Endothelial cell of umbilical vein (primary cell): Measurements from ENCODE around the gene SLC24A3. TPM values are rescaled to one million over a fixed set of nuclear protein-coding genes. Genes with fewer than 3 reads are reported as not detected.

Experiments
- BruUV-seq: library from RNA; stranded (reverse); fragments of 400-500 nt; replicated peaks from 2 replicates; lab custom pipeline; 2021; lab: Mats Ljungman, UMichigan
- CTCF ChIA-PET: fragments of 300-600, 350-600 bp; sonication (Branson Sonifier 250); formaldehyde crosslinking; loops from one replicate; lab custom pipeline; 2021; ENCODE audit warnings: antibody characterized with exemption, inconsistent platforms; lab: Charles Lee
- POLR2A ChIA-PET: fragments of 300-600, 350-600 bp; sonication (Branson Sonifier 250); formaldehyde crosslinking; loops from one replicate; lab custom pipeline; 2021; ENCODE audit warnings: antibody characterized with exemption, inconsistent platforms; lab: Charles Lee
- DNase-seq: peaks from one replicate; pipeline ENCODE4 v3.0.0-alpha.2; 2011; ENCODE audit warnings: low read depth, low spot score
- FAIRE-seq: peaks from 2 replicates; lab custom pipeline; 2011; peaks lifted over from hg19 to GRCh38; lab: Jason Lieb, UNC
- H2AFZ ChIP-seq: 2 replicates; pipeline ENCODE4 v1.6.0; 2012; ENCODE audit warnings: low read depth, low read length, control low read depth, inconsistent platforms
- H3K27ac ChIP-seq: 2 replicates; pipeline ENCODE4 v1.5.1; 2011; ENCODE audit warnings: low read depth, mild to moderate bottlenecking, control low read depth, low read length, moderate library complexity; ENCODE audit not compliant: insufficient read depth
- H3K27me3 ChIP-seq, 2 experiments: 2 replicates each; pipeline versions ENCODE4 v1.6.0 to v1.6.1; 2011; ENCODE audit warnings: low read length in 2 of 2, mixed read lengths in 1 of 2; ENCODE audit not compliant: control insufficient read depth in 2 of 2, insufficient read depth in 2 of 2
- H3K36me3 ChIP-seq, 2 experiments: 2 replicates in 1 of 2; 3 replicates in 1 of 2; pipeline ENCODE4 v1.5.1; 2011; ENCODE audit warnings: low read length in 2 of 2, mild to moderate bottlenecking in 1 of 2, moderate library complexity in 1 of 2; ENCODE audit not compliant: control insufficient read depth in 2 of 2, insufficient read depth in 2 of 2; ENCODE audit errors: extremely low read depth in 1 of 2
- H3K4me1 ChIP-seq: 3 replicates; pipeline ENCODE4 v1.5.1; 2011; ENCODE audit warnings: mild to moderate bottlenecking, low read length; ENCODE audit not compliant: control insufficient read depth, insufficient read depth; ENCODE audit errors: extremely low read depth
- H3K4me2 ChIP-seq: 2 replicates; pipeline ENCODE4 v1.6.1; 2011; ENCODE audit warnings: low read length, control low read depth, mixed read lengths; ENCODE audit not compliant: insufficient read depth
- H3K4me3 ChIP-seq, 3 experiments: fragments of 200-600 bp in 1 of 3; sonication (generic), shearing (Covaris generic) in 1 of 3; replicated peaks in 1 of 3; 2 replicates each; pipeline ENCODE4 v1.5.1; 2011 to 2016; ENCODE audit warnings: control low read depth in 3 of 3, low read length in 3 of 3, mild to moderate bottlenecking in 2 of 3, inconsistent platforms in 1 of 3, low read depth in 1 of 3, moderate library complexity in 1 of 3; ENCODE audit not compliant: insufficient read depth in 1 of 3
- H3K79me2 ChIP-seq: 2 replicates; pipeline ENCODE4 v1.6.0; 2012; ENCODE audit warnings: low read length, inconsistent platforms; ENCODE audit not compliant: control insufficient read depth, insufficient read depth
- H3K9ac ChIP-seq: replicated peaks from 2 replicates; pipeline ENCODE3; 2011; ENCODE audit warnings: low read length, control low read depth; ENCODE audit not compliant: insufficient read depth; ENCODE audit errors: extremely low read depth
- H3K9me1 ChIP-seq: replicated peaks from 3 replicates; pipeline ENCODE4 v1.6.0; 2011; ENCODE audit warnings: mild to moderate bottlenecking, low read length; ENCODE audit not compliant: control insufficient read depth, insufficient read depth; ENCODE audit errors: extremely low read depth
- H3K9me3 ChIP-seq: replicated peaks from 2 replicates; pipeline ENCODE4 v1.5.1; 2012; ENCODE audit warnings: low read length, inconsistent platforms; ENCODE audit not compliant: control insufficient read depth, insufficient read depth
- H4K20me1 ChIP-seq: replicated peaks from 2 replicates; pipeline ENCODE3; 2011; ENCODE audit warnings: mild to moderate bottlenecking, low read length; ENCODE audit not compliant: control insufficient read depth, insufficient read depth; ENCODE audit errors: extremely low read depth
- CTCF ChIP-seq, 2 donors: IDR thresholded peaks; 1 replicate in 1 of 2; 2 replicates in 1 of 2; pipeline ENCODE4 v1.5.1; 2011; ENCODE audit warnings: low read length in 2 of 2, mild to moderate bottlenecking in 2 of 2, moderate library complexity in 2 of 2, control low read depth in 1 of 2, inconsistent platforms in 1 of 2, low read depth in 1 of 2; ENCODE audit not compliant: insufficient read depth in 1 of 2; ENCODE audit errors: extremely low read depth in 1 of 2
- EZH2 ChIP-seq: IDR thresholded peaks from 2 replicates; pipeline ENCODE4 v1.6.1; 2012; ENCODE audit warnings: borderline replicate concordance, low read depth, mild to moderate bottlenecking, moderate library complexity, low read length, inconsistent platforms; ENCODE audit not compliant: severe bottlenecking
- FOS ChIP-seq: IDR thresholded peaks from 2 replicates; pipeline ENCODE4 v1.6.1; 2011; ENCODE audit warnings: mild to moderate bottlenecking, low read length, moderate library complexity, borderline replicate concordance; ENCODE audit not compliant: insufficient read depth
- GATA2 ChIP-seq: IDR thresholded peaks from 2 replicates; pipeline ENCODE4 v1.7.0; 2011; ENCODE audit warnings: low read depth, mild to moderate bottlenecking, moderate library complexity, mixed read lengths, low read length; ENCODE audit not compliant: insufficient read length, insufficient read depth
- MYC ChIP-seq: IDR thresholded peaks from one replicate; pipeline ENCODE4 v1.6.1; 2011; ENCODE audit warnings: mild to moderate bottlenecking, low read depth, low read length
- POLR2AphosphoS5 ChIP-seq: IDR thresholded peaks from 2 replicates; pipeline ENCODE4 v1.6.1; 2012; ENCODE audit warnings: low read depth, mild to moderate bottlenecking, control low read depth, low read length, moderate library complexity; ENCODE audit not compliant: insufficient read depth
- dilution Hi-C: fragments of 300-500 bp; cut with MboI; formaldehyde crosslinking; loops from one replicate; pipeline ENCODE4 v1.15.0; 2019; ENCODE audit warnings: low sequenced_read_pairs; ENCODE audit not compliant: extremely low pct_ligation_motif_present
- intact Hi-C: fragments of 100-400 bp; cut with micrococcal nuclease; formaldehyde crosslinking; loops from one replicate; pipeline ENCODE4 v1.10.0; 2022
- polyA plus RNA-seq, 4 experiments: library from polyadenylated mRNA; depleted of rRNA in 3 of 4; stranded (reverse) in 3 of 4; unstranded in 1 of 4; fragments of >200 nt; gene quantifications; 2 replicates each; pipeline versions ENCODE4 v1.2.1 to v1.2.3, GENCODE V29; 2011 to 2012; ENCODE audit warnings: missing spikeins in 1 of 4
- total RNA-seq: library from RNA; stranded (reverse); gene quantifications from 2 replicates; pipeline ENCODE4 v1.2.3, GENCODE V29; 2021
- TF ChIP-seq, protein P1 (sequence below): IDR thresholded peaks from 2 replicates; pipeline ENCODE4 v1.6.1; 2011; ENCODE audit not compliant: insufficient read depth, insufficient read length

The SLC24A3 gene
- total and polyA plus RNA-seq, 2 donors (not counting 3 experiments of a cell fraction or from before 2014, with no cell fraction given) = not detected

DNA sequence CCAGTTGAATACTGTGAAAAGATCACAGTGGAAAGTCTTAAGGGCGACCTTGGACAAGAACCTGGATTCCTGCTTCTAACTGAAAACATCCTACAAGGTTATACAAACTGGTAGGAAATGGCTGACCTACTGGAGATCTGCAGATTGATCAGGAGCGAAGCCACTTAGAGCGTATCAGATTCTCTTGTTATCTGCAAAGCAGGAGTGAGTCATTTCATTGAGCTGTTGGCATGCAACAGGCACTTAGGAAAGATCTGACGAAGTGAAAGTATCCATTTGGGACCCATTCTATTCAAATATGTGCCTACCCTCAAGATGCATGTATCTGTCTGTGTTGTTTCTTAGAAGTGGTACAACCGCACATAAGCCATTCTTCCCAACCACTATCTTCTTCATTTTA lies 414.5 kb downstream of the SLC24A3 start:
- BruUV-seq = no TSS peak
- no peaks in the 10 kb centered on the region for H3K9me1 ChIP-seq
- H3K9ac ChIP-seq = no peak overlapping the region
- POLR2A ChIA-PET = no interaction called here
- intact Hi-C loops = no loop called here
- no peak overlapping the region for H2AFZ ChIP-seq
- no peaks in the 10 kb centered on the region for H3K36me3 ChIP-seq
- H4K20me1 ChIP-seq = no peaks in the 10 kb centered on the region
- dilution Hi-C loops = no loop called here
- TF ChIP-seq CTCF (IDR thresholded peaks at IDR 0.05; ENCODE audit: extremely low read depth in 1 of 2, insufficient read depth in 1 of 2, low read depth in 1 of 2, low read length in 2 of 2) (no peak), POLR2AphosphoS5 (no peak), EZH2 (no peak), MYC (no peak), FOS (no peak), GATA2 (no peak)
- TF ChIP-seq, protein P1, sequence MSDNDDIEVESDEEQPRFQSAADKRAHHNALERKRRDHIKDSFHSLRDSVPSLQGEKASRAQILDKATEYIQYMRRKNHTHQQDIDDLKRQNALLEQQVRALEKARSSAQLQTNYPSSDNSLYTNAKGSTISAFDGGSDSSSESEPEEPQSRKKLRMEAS = no peak
- DNase-seq (no peak), FAIRE-seq (no peak)
- H3K4me3 ChIP-seq = no peak overlapping the region
- no peak overlapping the region for H3K4me2 ChIP-seq
- no peaks in the 10 kb centered on the region for H3K9me3 ChIP-seq
- no peak overlapping the region for H3K27ac ChIP-seq
- CTCF ChIA-PET = interaction anchor here (4.1 kb wide), 1 partner anchor 36 kb away, joined by 202 read pairs; no protein-coding TSS in a partner anchor
- H3K27me3 ChIP-seq = no peaks in the 10 kb centered on the region
- H3K79me2 ChIP-seq = no peaks in the 10 kb centered on the region
- H3K4me1 ChIP-seq = no peaks in the 10 kb centered on the region
